Kidney (tissue), 14 donors: ENCODE results near the gene RPS19BP1. TPM values are rescaled to one million over a fixed set of nuclear protein-coding genes. Genes with fewer than 3 reads are reported as not detected.

Experiments used
- DNase-seq, 5 donors: peaks; one replicate each; pipeline ENCODE4 v3.0.0-alpha.2; 2013 to 2020
- FAIRE-seq: peaks from 2 replicates; lab custom pipeline; 2012; peaks lifted over from hg19 to GRCh38; lab: Jason Lieb, UNC
- H3K27ac ChIP-seq, 2 donors: one replicate each; pipeline ENCODE4 v1.7.0; 2013; ENCODE audit warnings: low read depth in 2 of 2, low read length in 2 of 2, inconsistent platforms in 1 of 2
- H3K27me3 ChIP-seq: one replicate; pipeline ENCODE4 v1.7.1; 2013; ENCODE audit warnings: low read length, inconsistent platforms; ENCODE audit not compliant: control insufficient read depth, insufficient read depth
- H3K36me3 ChIP-seq, 3 donors: one replicate each; pipeline versions ENCODE4 v1.7.0 to v1.7.1; 2013; ENCODE audit warnings: low read length in 3 of 3, control low read depth in 1 of 3, inconsistent platforms in 1 of 3; ENCODE audit not compliant: insufficient read depth in 3 of 3, control insufficient read depth in 2 of 3
- H3K4me1 ChIP-seq, 3 donors: one replicate each; pipeline versions ENCODE4 v1.7.0 to v1.7.1; 2013; ENCODE audit warnings: low read length in 3 of 3, inconsistent platforms in 1 of 3, low read depth in 1 of 3; ENCODE audit not compliant: control insufficient read depth in 2 of 3, insufficient read depth in 2 of 3
- H3K4me3 ChIP-seq, 3 donors: one replicate each; pipeline versions ENCODE4 v1.7.0 to v1.8.1; 2013; ENCODE audit warnings: low read length in 3 of 3, control low read depth in 1 of 3, inconsistent platforms in 1 of 3
- H3K9ac ChIP-seq, 3 donors: one replicate each; pipeline versions ENCODE4 v1.7.0 to v1.7.1; 2013; ENCODE audit warnings: low read length in 3 of 3, control low read depth in 1 of 3, inconsistent platforms in 1 of 3
- H3K9me3 ChIP-seq, 3 donors: one replicate each; pipeline versions ENCODE4 v1.7.0 to v1.7.1; 2013; ENCODE audit warnings: low read length in 3 of 3, control low read depth in 1 of 3, inconsistent platforms in 1 of 3; ENCODE audit not compliant: control insufficient read depth in 2 of 3, insufficient read depth in 1 of 3
- intact Hi-C: fragments of 100-400 bp; cut with DNase I; formaldehyde crosslinking; loops from one replicate; pipeline ENCODE4 v1.11.1; 2022
- polyA plus RNA-seq: library from polyadenylated mRNA; stranded (reverse); fragments of 350-450 nt; fragmentation: Illumina TruSeq; extraction: RNeasy Lipid Tissue Mini Kit (QIAGEN cat#74804); gene quantifications from one replicate; pipeline ENCODE4 v1.2.3, GENCODE V29; 2014; ENCODE audit warnings: low read depth, low replicate concordance; ENCODE audit not compliant: insufficient read depth
- total RNA-seq: library from RNA; stranded (reverse); fragmentation: NEBNext Ultra II Directional; extraction: Animal tissue kit (Norgen Biotek cat#: 25700); gene quantifications from one replicate; pipeline ENCODE4 v1.2.1, GENCODE V29; 2021
- TF ChIP-seq, protein P1 (sequence below): IDR thresholded peaks from 3 replicates; pipeline ENCODE4 v1.5.1; 2012; ENCODE audit warnings: mild to moderate bottlenecking, moderate library complexity, borderline replicate concordance; ENCODE audit not compliant: insufficient read depth; ENCODE audit errors: extremely low read depth
- donor health status: control.
- donor health status: control.
- donor health status: control.
- donor health status: control.
- donor health status: control.
- donor health status: DM: yes; HTN: yes; CAD: no.
- donor health status: Normal renal cell carcinoma (clear cell type).

Gene RPS19BP1
- total and polyA plus RNA-seq, 2 donors from 2014 or later, result 51.8 to 180 TPM

GRCh38 chr22:39563571-39564428 is 31.3 kb upstream of the RPS19BP1 start:
- no peaks in the 10 kb centered on the region for H3K4me1 ChIP-seq
- H3K9ac ChIP-seq, result no peak overlapping the region
- no peak overlapping the region for H3K27ac ChIP-seq
- no peak for DNase-seq
- H3K36me3 ChIP-seq, result peaks cover 0 to 3% (median 0%) of the 10 kb centered on the region in 3 donors
- H3K9me3 ChIP-seq, result peaks cover 0 to 2% (median 0%) of the 10 kb centered on the region in 3 donors
- no peak overlapping the region for H3K4me3 ChIP-seq
- FAIRE-seq, result no peak
- intact Hi-C loops, result no loop called here
- no peaks in the 10 kb centered on the region for H3K27me3 ChIP-seq
- TF ChIP-seq, protein P1, sequence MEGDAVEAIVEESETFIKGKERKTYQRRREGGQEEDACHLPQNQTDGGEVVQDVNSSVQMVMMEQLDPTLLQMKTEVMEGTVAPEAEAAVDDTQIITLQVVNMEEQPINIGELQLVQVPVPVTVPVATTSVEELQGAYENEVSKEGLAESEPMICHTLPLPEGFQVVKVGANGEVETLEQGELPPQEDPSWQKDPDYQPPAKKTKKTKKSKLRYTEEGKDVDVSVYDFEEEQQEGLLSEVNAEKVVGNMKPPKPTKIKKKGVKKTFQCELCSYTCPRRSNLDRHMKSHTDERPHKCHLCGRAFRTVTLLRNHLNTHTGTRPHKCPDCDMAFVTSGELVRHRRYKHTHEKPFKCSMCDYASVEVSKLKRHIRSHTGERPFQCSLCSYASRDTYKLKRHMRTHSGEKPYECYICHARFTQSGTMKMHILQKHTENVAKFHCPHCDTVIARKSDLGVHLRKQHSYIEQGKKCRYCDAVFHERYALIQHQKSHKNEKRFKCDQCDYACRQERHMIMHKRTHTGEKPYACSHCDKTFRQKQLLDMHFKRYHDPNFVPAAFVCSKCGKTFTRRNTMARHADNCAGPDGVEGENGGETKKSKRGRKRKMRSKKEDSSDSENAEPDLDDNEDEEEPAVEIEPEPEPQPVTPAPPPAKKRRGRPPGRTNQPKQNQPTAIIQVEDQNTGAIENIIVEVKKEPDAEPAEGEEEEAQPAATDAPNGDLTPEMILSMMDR, result no peak

DNA sequence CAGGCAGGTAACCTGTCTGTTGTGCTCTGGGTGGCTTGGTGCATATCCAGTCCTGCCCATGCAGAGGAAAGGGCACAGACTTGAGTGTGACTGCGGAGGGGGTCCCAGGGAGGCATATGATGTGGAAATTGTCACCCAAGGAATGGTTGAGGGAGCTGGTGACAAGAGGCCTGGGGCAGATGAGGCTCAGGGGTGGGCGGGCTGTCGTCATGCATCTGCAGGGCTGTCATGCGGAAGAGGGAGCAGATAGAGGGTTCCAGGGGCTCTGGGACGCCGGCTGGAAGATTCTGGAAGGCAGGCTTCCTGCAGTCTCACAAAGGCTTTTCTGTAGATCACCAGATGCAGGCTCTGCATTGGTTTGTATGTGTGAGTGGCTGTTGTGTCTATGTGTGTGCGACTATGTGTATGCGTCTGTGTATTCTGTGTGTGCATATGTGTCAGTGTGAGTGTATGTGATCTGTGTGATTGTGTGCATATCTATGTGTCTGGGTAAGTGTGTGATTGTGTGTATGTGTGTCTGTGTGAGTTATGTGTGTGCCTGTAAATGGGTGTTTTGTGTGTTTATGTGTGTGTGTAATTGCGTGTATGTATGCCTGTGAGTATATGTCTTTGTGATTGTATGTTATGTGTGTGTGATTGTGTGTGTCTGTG is 30.4 kb upstream of the RPS19BP1 start:
- Histone ChIP-seq H3K4me3 (no peak overlapping the region), H3K27me3 (no peaks in the 10 kb centered on the region), H3K9me3 (peaks cover 0 to 2% (median 0%) of the 10 kb centered on the region in 3 donors), H3K9ac (no peak overlapping the region), H3K36me3 (peaks cover 0 to 3% (median 0%) of the 10 kb centered on the region in 3 donors), H3K4me1 (no peaks in the 10 kb centered on the region), H3K27ac (no peak overlapping the region)
- DNase-seq (no peak), FAIRE-seq (no peak)
- TF ChIP-seq, protein P1, result no peak
- intact Hi-C loops, result no loop called here

- Histone ChIP-seq H3K4me1 (no peaks in the 10 kb centered on the region), H3K36me3 (peaks cover 0 to 3% (median 0%) of the 10 kb centered on the region in 3 donors), H3K27ac (no peak overlapping the region), H3K9me3 (no peaks in the 10 kb centered on the region), H3K4me3 (no peak overlapping the region), H3K27me3 (peaks cover 6% of the 10 kb centered on the region), H3K9ac (no peak overlapping the region)
- FAIRE-seq (no peak), DNase-seq (no peak)
- TF ChIP-seq, protein P1, result no peak
- intact Hi-C loops, result no loop called here
Observed at GRCh38 chr22:39560127-39560526, 27.6 kb upstream of the RPS19BP1 start.
